A549 treated with Mapracorat at 1 μM for 4 hours (cell line): ENCODE data around the gene RFX7. TPM values are rescaled to one million over a fixed set of nuclear protein-coding genes. Genes with fewer than 3 reads are reported as not detected.

Experiments used
- total RNA-seq: library from RNA; stranded (reverse); fragments of 200-300 nt; extraction: Qiagen RNA extraction; gene quantifications from 5 replicates; pipeline ENCODE4 v1.2.3, GENCODE V29; 2022

RFX7 gene
- total RNA-seq = 8.8 to 15.4 TPM (median 12.1 TPM) in 5 replicates

GRCh38 chr15:56243163-56244037, at the start of gene RFX7:
Gene RFX7, minus strand, starts transcription at chr15:56243879. Its CDS starts 594 bp downstream, at chr15:56243285.

Other genes with a start within 250 kb of the RFX7 start
- 3.8 to 5.2 TPM (median 4.7 TPM) in 5 replicates for gene TEX9, start 121.5 kb upstream of the RFX7 start, total RNA-seq
- gene MNS1, start 221.3 kb upstream of the RFX7 start, total RNA-seq = 2.7 to 3.6 TPM (median 2.8 TPM) in 5 replicates